ACC112 (cell line): Measurements from ENCODE around the gene CNTN4.

ENCODE experiments used
- H2AFZ ChIP-seq: fragments of 200-600 bp; sonication (generic); one replicate; pipeline ENCODE4 v1.6.0; 2017; ENCODE audit warnings: antibody characterized with exemption, low read length; ENCODE audit not compliant: unreplicated experiment
- H3K27ac ChIP-seq: fragments of 200-600 bp; sonication (generic); 2 replicates; pipeline ENCODE4 v1.5.1; 2014; ENCODE audit warnings: low read depth, mild to moderate bottlenecking, antibody characterized with exemption, low read length, moderate library complexity
- H3K27me3 ChIP-seq: fragments of 200-600 bp; sonication (generic); 2 replicates; pipeline ENCODE4 v1.6.1; 2014; ENCODE audit warnings: mild to moderate bottlenecking, antibody characterized with exemption, low read length, moderate library complexity, mixed read lengths; ENCODE audit not compliant: insufficient read depth
- H3K36me3 ChIP-seq: fragments of 200-600 bp; sonication (generic); 2 replicates; pipeline ENCODE4 v1.6.1; 2016; ENCODE audit warnings: mild to moderate bottlenecking, antibody characterized with exemption, low read length, moderate library complexity, mixed read lengths; ENCODE audit not compliant: insufficient read depth
- H3K4me1 ChIP-seq: fragments of 200-600 bp; sonication (generic); one replicate; pipeline ENCODE4 v1.6.1; 2016; ENCODE audit warnings: low read length, mixed read lengths; ENCODE audit not compliant: insufficient read depth, unreplicated experiment, control insufficient read depth
- H3K4me3 ChIP-seq: fragments of 200-600 bp; sonication (generic); 2 replicates; pipeline ENCODE4 v1.5.1; 2014; ENCODE audit warnings: mild to moderate bottlenecking, low read depth, low read length
- H3K79me2 ChIP-seq: fragments of 200-600 bp; sonication (generic); one replicate; pipeline ENCODE4 v1.6.0; 2016; ENCODE audit warnings: low read length; ENCODE audit not compliant: control insufficient read depth, unreplicated experiment, insufficient read depth

Gene CNTN4

DNA sequence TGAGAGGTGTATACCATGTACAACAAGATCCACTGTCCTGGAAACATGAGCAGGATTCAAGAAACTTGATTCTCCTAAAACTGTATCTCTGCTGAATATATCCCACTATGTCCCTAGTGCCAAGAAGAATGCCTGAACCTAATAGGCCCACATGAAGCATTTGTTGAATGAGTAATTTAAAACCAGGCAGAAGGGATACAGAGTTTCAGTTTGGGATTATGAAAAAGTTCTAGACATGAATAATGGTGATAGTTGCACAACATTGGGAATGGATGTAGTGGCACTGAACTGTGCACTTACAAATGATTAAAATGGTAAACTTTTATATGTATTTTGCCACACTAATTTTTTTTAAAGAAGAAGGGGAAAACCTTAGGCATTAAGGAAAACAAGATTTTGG, 750.4 kb downstream of the CNTN4 start:
- no peaks in the 10 kb centered on the region for H3K36me3 ChIP-seq
- H3K4me3 ChIP-seq = no peak overlapping the region
- no peaks in the 10 kb centered on the region for H3K27me3 ChIP-seq
- H2AFZ ChIP-seq = no peak overlapping the region
- no peaks in the 10 kb centered on the region for H3K79me2 ChIP-seq
- H3K27ac ChIP-seq = no peak overlapping the region
- H3K4me1 ChIP-seq = no peaks in the 10 kb centered on the region

DNA sequence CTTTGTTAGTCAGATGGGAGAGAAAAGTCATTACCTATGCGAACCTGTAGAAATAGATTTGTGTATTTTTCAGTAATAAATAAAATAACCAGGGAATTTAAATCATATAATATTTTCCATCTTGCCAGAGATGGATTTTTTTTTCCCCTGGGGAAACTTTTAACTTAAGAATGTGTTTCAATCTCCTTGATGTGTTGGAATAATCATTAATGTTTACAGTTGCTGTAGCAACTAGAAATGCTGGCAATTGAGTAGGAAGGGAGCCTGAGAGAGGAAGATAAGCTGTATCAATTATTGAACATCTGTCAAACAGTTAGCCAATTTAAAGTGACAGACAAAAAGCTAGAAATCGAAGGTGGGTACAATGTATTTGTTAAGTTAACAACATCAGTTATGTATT, 752.0 kb downstream of the CNTN4 start:
- H3K27me3 ChIP-seq = no peaks in the 10 kb centered on the region
- no peak overlapping the region for H3K4me3 ChIP-seq
- no peak overlapping the region for H3K27ac ChIP-seq
- H2AFZ ChIP-seq = no peak overlapping the region
- H3K79me2 ChIP-seq = no peaks in the 10 kb centered on the region
- H3K4me1 ChIP-seq = no peaks in the 10 kb centered on the region
- H3K36me3 ChIP-seq = no peaks in the 10 kb centered on the region

DNA sequence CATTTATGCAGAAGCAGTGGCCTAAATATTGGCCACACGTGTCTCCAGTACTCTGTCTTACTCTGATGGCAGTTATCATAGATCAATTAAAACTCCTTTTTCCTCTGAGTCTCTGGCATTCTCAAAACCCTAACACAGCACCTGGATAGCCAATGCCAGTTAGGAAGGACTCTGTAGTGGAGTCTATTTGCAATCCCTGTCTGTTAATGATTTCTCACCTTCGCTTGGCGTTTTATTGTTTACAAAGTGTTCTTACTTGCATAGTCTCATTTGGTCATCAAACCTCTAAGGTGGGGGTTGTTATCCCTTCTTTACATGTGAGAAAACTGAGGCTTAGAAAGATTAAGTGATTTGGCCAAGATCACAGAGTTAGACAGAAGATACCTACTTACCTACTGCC, 752.7 kb downstream of the CNTN4 start:
- H3K36me3 ChIP-seq = no peaks in the 10 kb centered on the region
- H3K4me3 ChIP-seq = no peak overlapping the region
- no peaks in the 10 kb centered on the region for H3K27me3 ChIP-seq
- H3K4me1 ChIP-seq = no peaks in the 10 kb centered on the region
- no peaks in the 10 kb centered on the region for H3K79me2 ChIP-seq
- no peak overlapping the region for H3K27ac ChIP-seq
- H2AFZ ChIP-seq = no peak overlapping the region

DNA sequence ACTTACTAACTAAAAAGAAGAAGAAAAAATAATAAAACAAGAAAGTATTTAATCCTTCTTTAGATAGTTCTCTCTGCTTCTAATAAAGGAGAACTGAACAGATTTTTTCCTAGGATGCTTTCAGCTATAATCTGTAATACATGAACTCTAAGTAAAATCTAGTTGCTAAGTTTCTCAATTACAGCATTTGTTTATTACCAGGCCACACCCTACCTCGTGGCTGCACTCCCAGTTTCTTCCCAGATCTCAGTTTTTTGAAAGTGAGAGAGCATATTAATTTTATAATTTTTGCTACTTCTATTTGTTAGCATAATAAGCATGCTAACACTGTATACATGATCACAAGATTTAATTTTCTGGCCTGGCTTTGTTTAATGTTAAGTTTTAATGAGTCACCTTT, 753.2 kb downstream of the CNTN4 start:
- H3K27me3 ChIP-seq = no peaks in the 10 kb centered on the region
- no peak overlapping the region for H2AFZ ChIP-seq
- H3K79me2 ChIP-seq = no peaks in the 10 kb centered on the region
- no peak overlapping the region for H3K4me3 ChIP-seq
- no peaks in the 10 kb centered on the region for H3K36me3 ChIP-seq
- no peak overlapping the region for H3K27ac ChIP-seq
- H3K4me1 ChIP-seq = no peaks in the 10 kb centered on the region

DNA sequence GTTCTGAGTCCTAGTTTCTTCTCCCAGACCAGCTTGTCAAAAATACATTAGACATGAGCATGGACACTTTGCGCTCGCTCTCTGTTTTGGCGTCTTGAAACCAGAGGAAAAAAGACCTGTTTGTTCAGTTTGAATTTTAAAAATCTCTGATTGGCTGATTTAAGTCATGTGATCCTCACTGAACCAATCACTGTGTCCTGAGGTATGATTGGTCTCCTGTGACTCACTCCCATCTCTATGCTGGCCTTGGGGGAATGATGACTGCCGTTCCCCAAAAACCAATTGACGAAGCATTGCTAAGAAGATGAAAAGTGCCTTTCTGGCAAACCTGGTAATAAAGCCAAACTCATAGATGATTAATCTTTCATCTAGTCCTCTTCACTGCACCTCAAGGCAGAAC, 755.0 kb downstream of the CNTN4 start:
- Histone ChIP-seq H3K4me1 (no peaks in the 10 kb centered on the region), H3K4me3 (no peak overlapping the region), H3K27me3 (no peaks in the 10 kb centered on the region), H2AFZ (no peak overlapping the region), H3K27ac (no peak overlapping the region), H3K79me2 (no peaks in the 10 kb centered on the region), H3K36me3 (no peaks in the 10 kb centered on the region)

DNA sequence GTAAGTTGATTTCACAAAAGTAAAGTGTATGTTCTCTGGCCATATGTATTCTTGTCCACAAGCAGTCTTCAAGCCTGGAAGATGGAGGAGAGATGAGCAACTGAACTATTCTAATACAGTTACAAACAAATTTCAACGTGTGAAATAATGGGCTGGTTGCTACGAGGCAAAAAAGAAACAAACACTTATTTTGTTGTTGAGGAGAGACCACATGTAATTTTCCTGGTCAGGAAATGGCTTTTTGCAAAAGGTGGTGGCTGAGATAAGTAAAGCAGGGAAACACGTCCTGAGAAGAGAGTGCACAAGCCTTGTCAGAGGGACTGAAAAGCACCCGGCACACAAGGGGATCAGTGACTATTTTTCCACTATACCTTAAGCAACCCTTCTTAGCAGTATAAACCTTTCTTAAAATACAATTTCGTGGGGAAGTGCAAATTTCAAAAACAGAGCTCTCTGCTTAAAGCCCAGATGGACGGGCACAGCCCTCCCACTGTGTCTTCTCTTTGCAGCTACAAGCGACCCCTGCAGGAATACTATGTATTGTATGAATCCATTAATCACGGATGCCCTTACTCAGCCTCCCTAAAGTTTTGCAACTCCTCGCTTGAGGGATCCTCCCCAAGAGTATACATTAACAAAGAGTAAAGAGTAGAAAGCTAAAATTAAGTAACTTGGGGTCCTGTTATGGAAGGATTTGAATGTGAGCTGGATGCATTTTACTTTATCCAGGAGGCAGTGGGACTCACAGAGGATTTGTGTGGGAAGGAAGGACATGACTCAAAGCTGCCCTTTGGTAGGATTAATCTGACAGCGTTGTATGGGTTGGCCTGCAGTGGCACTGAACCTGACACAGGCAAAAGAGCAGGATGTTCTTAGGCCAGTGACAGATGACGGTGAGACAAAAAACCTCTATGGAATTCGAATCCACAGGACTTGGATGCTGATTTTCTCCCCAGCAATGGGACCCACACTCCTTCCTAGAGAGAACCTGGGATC, 757.8 kb downstream of the CNTN4 start:
- no peaks in the 10 kb centered on the region for H3K4me1 ChIP-seq
- H3K79me2 ChIP-seq = no peaks in the 10 kb centered on the region
- no peak overlapping the region for H3K4me3 ChIP-seq
- H3K27me3 ChIP-seq = no peaks in the 10 kb centered on the region
- H3K36me3 ChIP-seq = no peaks in the 10 kb centered on the region
- no peak overlapping the region for H3K27ac ChIP-seq
- no peak overlapping the region for H2AFZ ChIP-seq

DNA sequence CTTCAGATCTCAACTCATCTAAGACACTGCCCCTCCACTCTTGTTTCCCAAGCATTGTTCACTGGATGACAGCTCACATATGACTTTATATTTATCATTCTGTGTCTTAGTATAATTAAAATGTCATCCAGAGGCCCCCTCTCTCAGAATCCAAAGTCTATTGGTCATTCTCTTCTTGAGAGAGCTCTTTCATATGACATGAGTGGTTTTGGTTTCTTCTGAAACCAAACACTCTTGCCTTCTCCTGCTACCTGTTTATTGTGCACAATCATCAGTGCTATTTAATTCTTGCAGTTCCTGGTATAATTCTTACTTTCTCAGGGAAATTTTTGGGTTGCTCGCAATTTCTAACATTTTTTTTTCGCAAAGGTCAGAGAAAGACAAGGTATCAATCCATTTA, 762.0 kb downstream of the CNTN4 start:
- H3K27ac ChIP-seq = no peak overlapping the region
- no peaks in the 10 kb centered on the region for H3K4me1 ChIP-seq
- H3K27me3 ChIP-seq = no peaks in the 10 kb centered on the region
- H2AFZ ChIP-seq = no peak overlapping the region
- no peak overlapping the region for H3K4me3 ChIP-seq
- H3K36me3 ChIP-seq = no peaks in the 10 kb centered on the region
- no peaks in the 10 kb centered on the region for H3K79me2 ChIP-seq

DNA sequence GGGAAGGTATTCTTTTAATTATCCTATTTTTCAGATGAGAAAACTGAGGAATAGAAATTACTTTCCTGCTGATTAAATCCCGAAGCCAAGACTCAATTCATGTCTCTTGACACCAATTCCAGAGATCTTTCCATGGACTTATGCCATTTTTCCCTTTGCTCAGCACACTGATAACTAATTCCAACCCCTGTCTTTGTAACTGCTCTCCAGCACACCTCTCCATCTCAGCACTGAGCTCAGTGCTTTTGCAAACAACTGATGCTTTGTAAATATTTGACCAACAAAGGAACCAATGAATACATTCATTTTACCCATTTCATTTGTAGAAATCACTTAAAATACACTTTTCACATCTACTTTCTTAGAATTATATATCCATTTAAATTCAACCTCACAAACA, 762.5 kb downstream of the CNTN4 start:
- H3K4me1 ChIP-seq = no peaks in the 10 kb centered on the region
- no peaks in the 10 kb centered on the region for H3K36me3 ChIP-seq
- no peak overlapping the region for H2AFZ ChIP-seq
- H3K4me3 ChIP-seq = no peak overlapping the region
- H3K79me2 ChIP-seq = no peaks in the 10 kb centered on the region
- H3K27ac ChIP-seq = no peak overlapping the region
- H3K27me3 ChIP-seq = no peaks in the 10 kb centered on the region

DNA sequence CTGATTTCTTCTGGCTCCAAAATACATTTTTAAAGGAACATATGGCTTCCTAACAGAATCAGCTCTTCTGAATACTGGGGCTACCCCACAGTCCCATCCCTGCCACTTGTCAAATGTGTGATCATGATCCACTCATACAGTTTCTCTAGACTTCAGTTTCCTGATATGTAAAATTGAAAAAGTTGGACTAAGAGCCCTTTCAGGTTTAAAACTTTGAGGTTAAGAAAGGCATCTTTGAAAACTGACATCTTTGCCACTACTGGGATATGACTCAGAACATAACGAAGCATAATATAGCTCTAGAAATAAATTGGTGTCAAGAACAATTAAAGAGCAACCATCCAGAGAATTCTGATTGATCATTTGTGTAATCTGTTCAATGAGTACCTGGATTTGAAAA, 763.3 kb downstream of the CNTN4 start:
- no peaks in the 10 kb centered on the region for H3K4me1 ChIP-seq
- H3K27me3 ChIP-seq = no peaks in the 10 kb centered on the region
- no peak overlapping the region for H3K27ac ChIP-seq
- H2AFZ ChIP-seq = no peak overlapping the region
- H3K79me2 ChIP-seq = no peaks in the 10 kb centered on the region
- H3K4me3 ChIP-seq = no peak overlapping the region
- H3K36me3 ChIP-seq = no peaks in the 10 kb centered on the region

DNA sequence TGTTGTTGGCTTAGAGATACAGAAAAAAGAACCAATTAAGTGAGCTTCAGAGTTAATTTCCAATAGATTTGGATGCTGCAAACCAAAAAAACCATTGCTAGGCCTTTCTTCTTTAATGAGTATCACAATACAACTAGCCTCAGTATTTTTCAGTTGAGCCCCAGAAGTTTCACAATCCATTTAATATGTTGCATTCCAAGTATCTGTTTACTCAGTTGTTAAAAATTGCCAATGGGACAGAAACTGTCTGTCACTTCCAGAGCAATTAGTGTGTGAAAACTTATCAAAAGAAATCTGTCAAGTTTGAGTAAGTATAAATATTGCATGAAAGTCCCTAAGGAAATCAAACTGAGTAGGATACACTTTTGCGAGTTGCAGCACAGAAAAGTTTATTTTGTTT, 763.7 kb downstream of the CNTN4 start:
- Histone ChIP-seq H3K27me3 (no peaks in the 10 kb centered on the region), H3K4me3 (no peak overlapping the region), H3K4me1 (no peaks in the 10 kb centered on the region), H3K36me3 (no peaks in the 10 kb centered on the region), H3K27ac (no peak overlapping the region), H2AFZ (no peak overlapping the region), H3K79me2 (no peaks in the 10 kb centered on the region)

DNA sequence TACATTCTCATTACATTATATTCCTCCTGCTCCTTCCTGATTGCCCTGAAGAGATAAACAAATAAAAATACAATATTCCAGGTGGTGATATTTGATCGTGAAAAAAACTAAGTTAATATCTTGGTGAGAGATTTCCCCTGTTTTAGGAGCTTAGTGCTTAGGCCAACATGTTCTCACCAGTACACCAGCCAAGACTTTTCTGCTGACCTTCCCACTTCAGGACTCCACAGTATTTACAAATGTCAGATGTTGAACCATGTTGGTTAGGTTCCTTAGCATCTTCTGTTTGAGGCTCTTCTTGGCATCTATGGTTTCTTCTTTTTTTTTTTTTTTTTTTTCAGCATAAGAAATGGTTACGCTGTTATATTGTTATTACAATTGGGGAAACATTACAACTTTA, 764.5 kb downstream of the CNTN4 start:
- H3K79me2 ChIP-seq = no peaks in the 10 kb centered on the region
- no peak overlapping the region for H3K4me3 ChIP-seq
- H2AFZ ChIP-seq = no peak overlapping the region
- H3K4me1 ChIP-seq = no peaks in the 10 kb centered on the region
- no peaks in the 10 kb centered on the region for H3K27me3 ChIP-seq
- no peak overlapping the region for H3K27ac ChIP-seq
- H3K36me3 ChIP-seq = no peaks in the 10 kb centered on the region
